ENCODE data around the gene ENGASE. TPM values are rescaled to one million over a fixed set of nuclear protein-coding genes. Genes with fewer than 3 reads are reported as not detected.

Gene ENGASE
- total RNA-seq, 2 donors from 2014 or later: 50.0 to 75.9 TPM

DNA sequence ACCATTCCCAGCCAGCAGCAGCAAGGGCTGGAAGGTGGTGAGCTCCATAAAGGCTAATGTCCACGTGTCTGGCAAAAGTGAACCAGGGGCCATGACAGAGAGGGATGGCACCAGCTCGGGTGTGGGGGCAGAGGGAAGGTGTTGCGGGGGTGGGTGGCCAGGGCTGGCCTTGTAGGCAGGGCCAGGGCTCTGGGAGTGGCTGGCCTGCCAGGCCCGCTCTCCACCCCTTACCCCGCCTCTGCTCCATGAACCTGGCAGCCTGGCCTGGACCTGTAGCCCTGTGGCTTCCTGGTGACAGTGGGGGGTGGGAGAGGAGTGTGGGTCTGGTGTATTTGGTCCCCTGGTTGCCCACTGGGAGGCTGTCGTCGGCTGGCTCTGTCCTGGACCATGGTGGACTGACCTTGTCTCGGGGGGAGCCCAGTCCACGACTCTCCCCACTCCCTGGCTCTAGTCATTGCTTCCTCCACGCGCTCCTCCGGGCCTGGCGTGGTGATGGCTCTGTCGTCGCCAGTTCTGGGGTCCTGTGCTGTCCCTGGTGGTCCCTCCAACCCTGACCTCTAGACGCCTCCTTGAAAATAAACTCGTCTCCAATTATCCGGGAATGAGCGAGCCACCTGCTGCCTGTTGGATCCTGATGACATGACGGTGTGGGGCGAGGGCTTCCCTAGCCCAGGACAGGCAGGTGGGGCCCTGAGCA, 50.0 kb downstream of the ENGASE start:
- ATAC-seq (ENCODE audit: insufficient number of reproducible peaks, low FRiP score, low read depth): no peak

DNA sequence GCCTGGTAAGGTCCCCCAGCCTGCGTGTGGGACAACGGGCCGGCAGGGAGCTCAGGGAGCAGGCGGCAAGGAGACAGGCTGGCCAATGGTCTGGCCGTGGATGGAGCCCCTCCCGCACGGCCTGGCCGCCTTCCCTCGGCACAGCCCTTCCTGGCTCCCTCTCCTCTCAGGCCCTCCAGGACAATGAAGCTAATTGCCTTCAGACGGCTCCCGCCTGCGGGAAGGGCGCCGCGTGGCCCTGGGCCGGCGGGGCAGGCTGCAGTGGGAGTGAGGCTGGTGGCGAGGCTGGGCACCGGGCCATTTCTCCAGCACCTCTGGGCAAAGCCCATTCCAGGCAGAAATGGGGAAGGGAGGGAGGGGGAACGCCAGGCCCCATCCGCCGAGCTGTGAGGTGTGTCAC, 50.9 kb downstream of the ENGASE start:
- no peak for ATAC-seq (ENCODE audit: insufficient number of reproducible peaks, low FRiP score, low read depth)
- no peaks in the 10 kb centered on the region for H3K27me3 ChIP-seq (replicated peaks; ENCODE audit: insufficient read depth)
- no peak overlapping the region for H3K27ac ChIP-seq
- DNase-seq (ENCODE audit: low spot score): no peak
- no peaks in the 10 kb centered on the region for H3K36me3 ChIP-seq
- TF ChIP-seq, protein P1, sequence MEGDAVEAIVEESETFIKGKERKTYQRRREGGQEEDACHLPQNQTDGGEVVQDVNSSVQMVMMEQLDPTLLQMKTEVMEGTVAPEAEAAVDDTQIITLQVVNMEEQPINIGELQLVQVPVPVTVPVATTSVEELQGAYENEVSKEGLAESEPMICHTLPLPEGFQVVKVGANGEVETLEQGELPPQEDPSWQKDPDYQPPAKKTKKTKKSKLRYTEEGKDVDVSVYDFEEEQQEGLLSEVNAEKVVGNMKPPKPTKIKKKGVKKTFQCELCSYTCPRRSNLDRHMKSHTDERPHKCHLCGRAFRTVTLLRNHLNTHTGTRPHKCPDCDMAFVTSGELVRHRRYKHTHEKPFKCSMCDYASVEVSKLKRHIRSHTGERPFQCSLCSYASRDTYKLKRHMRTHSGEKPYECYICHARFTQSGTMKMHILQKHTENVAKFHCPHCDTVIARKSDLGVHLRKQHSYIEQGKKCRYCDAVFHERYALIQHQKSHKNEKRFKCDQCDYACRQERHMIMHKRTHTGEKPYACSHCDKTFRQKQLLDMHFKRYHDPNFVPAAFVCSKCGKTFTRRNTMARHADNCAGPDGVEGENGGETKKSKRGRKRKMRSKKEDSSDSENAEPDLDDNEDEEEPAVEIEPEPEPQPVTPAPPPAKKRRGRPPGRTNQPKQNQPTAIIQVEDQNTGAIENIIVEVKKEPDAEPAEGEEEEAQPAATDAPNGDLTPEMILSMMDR (IDR thresholded peaks at IDR 0.05): no peak
- H3K9me3 ChIP-seq: no peaks in the 10 kb centered on the region
- no peaks in the 10 kb centered on the region for H3K4me1 ChIP-seq (ENCODE audit: control insufficient read depth in 1 of 2, low read depth in 2 of 2)
- no peak overlapping the region for H3K4me3 ChIP-seq

More for the DNA sequence above, 50.0 kb downstream of the ENGASE start:
- no peaks in the 10 kb centered on the region for H3K27me3 ChIP-seq (replicated peaks; ENCODE audit: insufficient read depth)
- no peaks in the 10 kb centered on the region for H3K9me3 ChIP-seq
- no peak overlapping the region for H3K4me3 ChIP-seq
- H3K27ac ChIP-seq: no peak overlapping the region
- TF ChIP-seq, protein P1 (IDR thresholded peaks at IDR 0.05): no peak
- no peaks in the 10 kb centered on the region for H3K4me1 ChIP-seq (ENCODE audit: control insufficient read depth in 1 of 2, low read depth in 2 of 2)
- H3K36me3 ChIP-seq: no peaks in the 10 kb centered on the region
- no peak for DNase-seq (ENCODE audit: low spot score)

DNA sequence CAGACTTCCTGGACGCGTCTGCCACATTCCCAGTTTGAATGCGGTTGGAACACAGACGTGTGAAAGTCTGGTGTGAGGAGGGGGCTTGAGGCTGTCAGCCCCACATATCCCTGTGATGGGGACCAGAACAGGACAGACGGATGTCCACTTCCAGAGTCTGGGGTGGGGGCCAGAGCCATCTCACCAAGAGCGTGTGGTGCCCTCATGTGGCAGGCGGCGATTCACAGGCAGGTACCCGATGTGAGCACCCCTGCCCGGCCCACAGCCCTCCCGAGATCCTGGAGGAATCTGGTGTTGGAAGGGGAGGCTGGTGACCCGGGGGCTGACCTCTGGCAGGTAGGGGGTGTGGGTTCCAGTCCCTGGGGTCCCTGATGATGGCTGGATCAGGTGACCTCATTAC, 51.5 kb downstream of the ENGASE start:
- H3K9me3 ChIP-seq: no peaks in the 10 kb centered on the region
- TF ChIP-seq, protein P1 (IDR thresholded peaks at IDR 0.05): no peak
- H3K36me3 ChIP-seq: no peaks in the 10 kb centered on the region
- ATAC-seq (ENCODE audit: insufficient number of reproducible peaks, low FRiP score, low read depth) (no peak), DNase-seq (ENCODE audit: low spot score) (no peak)
- H3K4me3 ChIP-seq: no peak overlapping the region
- no peak overlapping the region for H3K27ac ChIP-seq
- no peaks in the 10 kb centered on the region for H3K27me3 ChIP-seq (replicated peaks; ENCODE audit: insufficient read depth)
- H3K4me1 ChIP-seq (ENCODE audit: control insufficient read depth in 1 of 2, low read depth in 2 of 2): no peaks in the 10 kb centered on the region

DNA sequence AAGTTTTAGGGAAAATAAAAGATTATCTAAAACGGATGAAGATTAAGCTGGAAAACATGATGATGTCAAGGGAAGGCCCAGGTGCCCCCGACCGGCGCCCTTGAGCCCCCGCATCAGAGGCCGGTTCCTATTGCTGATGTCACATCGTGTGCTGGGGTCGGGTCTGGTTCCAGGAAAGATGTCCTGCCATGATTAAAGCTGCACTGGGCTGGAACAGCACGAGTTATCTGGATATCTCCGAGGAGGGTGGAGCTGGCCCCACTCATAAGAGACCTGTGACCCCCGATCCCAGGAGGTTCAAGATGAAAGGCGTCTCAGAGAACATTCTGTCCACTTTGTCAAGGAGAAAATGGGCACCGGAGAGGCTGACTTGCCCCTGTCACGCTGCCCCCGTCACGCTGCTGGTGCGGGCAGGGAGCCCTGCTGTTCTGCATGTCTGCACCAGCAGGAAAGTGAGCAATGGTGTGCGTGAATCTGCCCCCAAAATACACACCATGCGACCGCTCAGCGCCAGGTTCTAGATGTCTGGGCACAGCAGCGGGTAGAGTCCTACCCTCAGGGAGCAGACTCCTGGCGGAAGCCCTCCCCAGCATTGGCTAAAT, 53.0 kb downstream of the ENGASE start:
- TF ChIP-seq, protein P1 (IDR thresholded peaks at IDR 0.05): no peak
- no peaks in the 10 kb centered on the region for H3K9me3 ChIP-seq
- no peak for DNase-seq (ENCODE audit: low spot score)
- H3K27me3 ChIP-seq (replicated peaks; ENCODE audit: insufficient read depth): no peaks in the 10 kb centered on the region
- no peak overlapping the region for H3K4me3 ChIP-seq
- ATAC-seq (ENCODE audit: insufficient number of reproducible peaks, low FRiP score, low read depth): no peak
- H3K36me3 ChIP-seq: no peaks in the 10 kb centered on the region
- no peaks in the 10 kb centered on the region for H3K4me1 ChIP-seq (ENCODE audit: control insufficient read depth in 1 of 2, low read depth in 2 of 2)
- no peak overlapping the region for H3K27ac ChIP-seq

DNA sequence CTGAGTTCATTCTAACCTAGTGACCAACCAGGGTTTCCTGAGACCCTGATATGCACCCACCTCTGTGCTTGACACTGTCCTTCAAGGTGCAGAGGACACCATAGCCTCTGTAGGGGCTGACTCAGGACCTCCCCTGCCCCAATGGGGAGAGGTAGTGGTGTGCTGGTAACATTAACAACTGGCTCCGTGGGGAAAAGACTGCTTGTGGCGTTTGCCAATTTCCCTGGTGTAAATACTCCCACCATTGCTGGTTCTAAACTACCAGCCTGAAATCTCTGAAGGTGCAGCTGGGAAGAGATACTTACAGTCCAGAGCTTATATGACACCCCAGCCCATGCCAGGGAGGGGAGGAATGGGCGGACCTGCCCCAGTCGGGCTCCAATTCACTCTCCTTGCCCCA, 54.9 kb downstream of the ENGASE start:
- no peaks in the 10 kb centered on the region for H3K4me1 ChIP-seq (ENCODE audit: control insufficient read depth in 1 of 2, low read depth in 2 of 2)
- DNase-seq (ENCODE audit: low spot score) (no peak), ATAC-seq (ENCODE audit: insufficient number of reproducible peaks, low FRiP score, low read depth) (no peak)
- no peaks in the 10 kb centered on the region for H3K36me3 ChIP-seq
- H3K4me3 ChIP-seq: no peak overlapping the region
- TF ChIP-seq, protein P1 (IDR thresholded peaks at IDR 0.05): no peak
- H3K9me3 ChIP-seq: no peaks in the 10 kb centered on the region
- H3K27ac ChIP-seq: no peak overlapping the region
- no peaks in the 10 kb centered on the region for H3K27me3 ChIP-seq (replicated peaks; ENCODE audit: insufficient read depth)

Data from thoracic aorta (tissue), 2 donors.